GM12878 (cell line): ENCODE results near the gene OSTC. TPM values are rescaled to one million over a fixed set of nuclear protein-coding genes. Genes with fewer than 3 reads are reported as not detected.
A peak's percentile ranks its signal among the peaks of the same experiment; 100 is the strongest.

Experiments used
- BMI1 ChIP-seq: fragments of 450-650 bp; IDR thresholded peaks from 2 replicates; pipeline ENCODE4 v1.6.1; 2016; ENCODE audit warnings: mild to moderate bottlenecking, moderate library complexity, borderline replicate concordance
- CREB1 ChIP-seq: IDR thresholded peaks from 2 replicates; pipeline ENCODE4 v1.6.1; 2012; ENCODE audit warnings: low read depth, mild to moderate bottlenecking, inconsistent platforms
- DPF2 ChIP-seq: fragments of 450-650 bp; IDR thresholded peaks from 2 replicates; pipeline ENCODE4 v1.6.1; 2017; ENCODE audit warnings: mild to moderate bottlenecking
- EGR1 ChIP-seq, 2 experiments: IDR thresholded peaks; 1 replicate in 1 of 2; 2 replicates in 1 of 2; pipeline ENCODE4 v1.6.1; 2011 to 2012; ENCODE audit warnings: low read depth in 2 of 2, low read length in 2 of 2, borderline replicate concordance in 1 of 2, mild to moderate bottlenecking in 1 of 2, moderate library complexity in 1 of 2
- EP300 ChIP-seq, 2 experiments: fragments of 150-350 bp in 1 of 2; IDR thresholded peaks; 2 replicates each; pipeline ENCODE4 v1.6.1; 2011 to 2012; ENCODE audit warnings: low read depth in 2 of 2, low read length in 2 of 2, borderline replicate concordance in 1 of 2, improper control_type of control experiment in 1 of 2, inconsistent platforms in 1 of 2; ENCODE audit not compliant: control insufficient read depth in 1 of 2
- EZH2 ChIP-seq: IDR thresholded peaks from 2 replicates; pipeline ENCODE4 v1.6.1; 2012; ENCODE audit warnings: low read depth, mild to moderate bottlenecking, control low read depth, inconsistent platforms, low read length, borderline replicate concordance; ENCODE audit not compliant: control insufficient read depth
- FOXM1 ChIP-seq: IDR thresholded peaks from 2 replicates; pipeline ENCODE4 v1.6.1; 2012; ENCODE audit warnings: low read depth, mild to moderate bottlenecking, inconsistent platforms, low read length, moderate library complexity
- HDAC2 ChIP-seq: fragments of 200-600 bp; sonication (generic); IDR thresholded peaks from 2 replicates; pipeline ENCODE4 v1.6.1; 2017
- IRF4 ChIP-seq: IDR thresholded peaks from 2 replicates; pipeline ENCODE4 v1.6.1; 2011; ENCODE audit warnings: low read depth, low read length
- JUNB ChIP-seq: IDR thresholded peaks from 2 replicates; pipeline ENCODE4 v1.6.1; 2016; ENCODE audit warnings: antibody characterized with exemption, mild to moderate bottlenecking
- LARP7 ChIP-seq: fragments of 450-650 bp; IDR thresholded peaks from 2 replicates; pipeline ENCODE4 v1.6.1; 2017; ENCODE audit warnings: mild to moderate bottlenecking
- MAX ChIP-seq: IDR thresholded peaks from 2 replicates; pipeline ENCODE4 v1.6.1; 2012; ENCODE audit warnings: low read depth, low read length, improper control_type of control experiment
- POLR2AphosphoS2 ChIP-seq: IDR thresholded peaks from 2 replicates; pipeline ENCODE4 v1.6.1; 2011; ENCODE audit warnings: low read depth, mild to moderate bottlenecking, low read length, improper control_type of control experiment, moderate library complexity
- POU2F2 ChIP-seq: IDR thresholded peaks from 3 replicates; pipeline ENCODE4 v1.6.1; 2011; ENCODE audit warnings: low read depth, mild to moderate bottlenecking, low read length, borderline replicate concordance
- RFX5 ChIP-seq: IDR thresholded peaks from 2 replicates; pipeline ENCODE4 v1.6.1; 2011; ENCODE audit warnings: low read depth, low read length, improper control_type of control experiment
- SMARCA5 ChIP-seq: fragments of 450-650 bp; IDR thresholded peaks from 2 replicates; pipeline ENCODE4 v1.6.1; 2017; ENCODE audit warnings: mild to moderate bottlenecking
- STAT1 ChIP-seq: fragments of 450-650 bp; conservative IDR thresholded peaks from 2 replicates; pipeline ENCODE4 v1.6.1; 2014; ENCODE audit warnings: antibody characterized with exemption, mild to moderate bottlenecking
- TARDBP ChIP-seq: IDR thresholded peaks from 2 replicates; pipeline ENCODE4 v1.6.1; 2016; ENCODE audit warnings: borderline replicate concordance
- USF1 ChIP-seq: IDR thresholded peaks from 2 replicates; pipeline ENCODE4 v1.6.1; 2011; ENCODE audit warnings: borderline replicate concordance, low read depth, mild to moderate bottlenecking, moderate library complexity, mixed read lengths, low read length; ENCODE audit not compliant: insufficient read depth; ENCODE audit errors: extremely low read length
- WRNIP1 ChIP-seq: IDR thresholded peaks from 2 replicates; pipeline ENCODE4 v1.6.1; 2011; ENCODE audit warnings: low read depth, low read length, improper control_type of control experiment, borderline replicate concordance
- ZBTB11 ChIP-seq: fragments of 450-650 bp; formaldehyde crosslinking; IDR thresholded peaks from 2 replicates; pipeline ENCODE4 v1.5.0; 2022; ENCODE audit warnings: mild to moderate bottlenecking, missing genetic modification characterization
- ZNF687 ChIP-seq: fragments of 450-650 bp; IDR thresholded peaks from 2 replicates; pipeline ENCODE4 v1.6.1; 2017; ENCODE audit warnings: mild to moderate bottlenecking, moderate library complexity
- polyA plus RNA-seq, 11 experiments: library from polyadenylated mRNA; depleted of rRNA in 4 of 11; unstranded in 6 of 11; stranded (reverse) in 5 of 11; fragments of >200 nt; fragmentation: Nextera tagmentation in 4 of 11; fragmentation: Illumina TruSeq in 1 of 11; extraction: Ambion mirVana in 4 of 11; extraction: Trizol in 1 of 11; gene quantifications; 1 replicate in 1 of 11; 2 replicates in 10 of 11; pipeline versions ENCODE4 v1.2.1 to v1.2.3, GENCODE V29; 2011 to 2016; ENCODE audit warnings: inconsistent platforms in 2 of 11, missing spikeins in 2 of 11, low read depth in 1 of 11
- total RNA-seq, 4 experiments: library from RNA; depleted of rRNA in 3 of 4; stranded (reverse); fragments of >200 nt in 3 of 4; fragmentation: Illumina TruSeq in 1 of 4; extraction: Trizol in 1 of 4; gene quantifications; 2 replicates each; pipeline versions ENCODE4 v1.2.1 to v1.2.3, GENCODE V29; 2013 to 2021

OSTC gene
- total and polyA plus RNA-seq, 10 of the 15 experiments (the other 5 are each of a cell fraction or from before 2014, with no cell fraction given) = 106 to 681 (median 181) TPM

- TF ChIP-seq IRF4 = no peak
- peak; percentile 71; the same call in 1 of the 2 replicates for TF ChIP-seq POLR2AphosphoS2
- no peak for TF ChIP-seq DPF2
- TF ChIP-seq EGR1 (IDR thresholded peaks at IDR 0.05; ENCODE audit: borderline replicate concordance in 1 of 2, low read depth in 2 of 2, low read length in 2 of 2) = 0 out of 3 replicates have a peak, but pooled peaks of 1 of the 2 experiments have one; percentile 25
- peak; percentile 39; the same call in 1 of the 2 replicates for TF ChIP-seq MAX
- no peak for TF ChIP-seq EP300 (IDR thresholded peaks at IDR 0.05; ENCODE audit: borderline replicate concordance in 1 of 2, control insufficient read depth in 1 of 2, low read depth in 2 of 2, low read length in 2 of 2)
- TF ChIP-seq POU2F2 = no peak
- TF ChIP-seq JUNB = no peak
- TF ChIP-seq TARDBP = no peak; the same call in 1 of the 2 replicates
- TF ChIP-seq HDAC2 = no peak
- TF ChIP-seq ZNF687 = peak; percentile 94
- peak; percentile 78 for TF ChIP-seq CREB1
- TF ChIP-seq USF1 = no peak
- peak; percentile 56; the same call in 1 of the 2 replicates for TF ChIP-seq LARP7
- TF ChIP-seq WRNIP1 = no peak
- TF ChIP-seq EZH2 = no peak
- no peak for TF ChIP-seq BMI1
- no peak for TF ChIP-seq STAT1
- TF ChIP-seq SMARCA5 = no peak; the same call in 1 of the 2 replicates
- peak; percentile 52; the same call in 1 of the 2 replicates for TF ChIP-seq RFX5
- TF ChIP-seq FOXM1 = no peak
- TF ChIP-seq ZBTB11 (CRISPR knock-in tag) = no peak
Measured at GRCh38 chr4:108650212-108651013, at the start of gene OSTC (continued).
